Measurements from ENCODE around the gene TOM1L2. TPM values are rescaled to one million over a fixed set of nuclear protein-coding genes. Genes with fewer than 3 reads are reported as not detected.

The TOM1L2 gene
- polyA plus RNA-seq, 1 donor from 2014 or later: 40.9 TPM

- H3K36me3 ChIP-seq (ENCODE audit: insufficient read depth, low read length): no peaks in the 10 kb centered on the region
- H3K9me2 ChIP-seq (ENCODE audit: insufficient read depth, low read length): no peaks in the 10 kb centered on the region
- no peaks in the 10 kb centered on the region for H4K20me1 ChIP-seq (ENCODE audit: insufficient read depth)
- H3K9ac ChIP-seq (ENCODE audit: low read length): no peak overlapping the region
- no peak overlapping the region for H3K4me3 ChIP-seq (ENCODE audit: low read length)
- H3K27ac ChIP-seq (ENCODE audit: low read length): no peak overlapping the region
- H3F3A ChIP-seq (ENCODE audit: insufficient read depth, low read length, poor library complexity, severe bottlenecking): no peaks in the 10 kb centered on the region
- no peak overlapping the region for H3K4me2 ChIP-seq (ENCODE audit: low read length)
- H3K9me3 ChIP-seq (ENCODE audit: low read length): no peaks in the 10 kb centered on the region
- no peak overlapping the region for H2AFZ ChIP-seq (ENCODE audit: low read depth, low read length)
- H3K27me3 ChIP-seq (ENCODE audit: insufficient read depth, low read depth, low read length): no peaks in the 10 kb centered on the region
- TF ChIP-seq EZH2 (IDR thresholded peaks at IDR 0.05; ENCODE audit: borderline replicate concordance, insufficient read depth, low read length, poor library complexity, severe bottlenecking): no peak
- no peak for TF ChIP-seq POLR2AphosphoS5 (IDR thresholded peaks at IDR 0.05)
- TF ChIP-seq MXI1 (conservative IDR thresholded peaks at IDR 0.05; ENCODE audit: poor library complexity, severe bottlenecking): no peak
- TF ChIP-seq SMC3 (conservative IDR thresholded peaks at IDR 0.05; ENCODE audit: poor library complexity): no peak
- no peak for TF ChIP-seq CTCF (IDR thresholded peaks at IDR 0.05; ENCODE audit: poor library complexity, severe bottlenecking)
- TF ChIP-seq REST (IDR thresholded peaks at IDR 0.05; ENCODE audit: borderline replicate concordance): no peak
- no peak for TF ChIP-seq EP300 (conservative IDR thresholded peaks at IDR 0.05; ENCODE audit: poor library complexity, severe bottlenecking)
- TF ChIP-seq RAD21 (conservative IDR thresholded peaks at IDR 0.05): no peak
- TF ChIP-seq TAF1 (IDR thresholded peaks at IDR 0.05; ENCODE audit: low read depth): no peak
- no peaks in the 10 kb centered on the region for H3K79me2 ChIP-seq (replicated peaks; ENCODE audit: insufficient read depth, low read length)
Measured at GRCh38 chr17:17988427-17988945, 16.3 kb upstream of the TOM1L2 start.

GRCh38 chr17:17987901-17988300 is 15.7 kb upstream of the TOM1L2 start:
- H4K20me1 ChIP-seq (ENCODE audit: insufficient read depth): no peaks in the 10 kb centered on the region
- no peak overlapping the region for H3K9ac ChIP-seq (ENCODE audit: low read length)
- H3K27ac ChIP-seq (ENCODE audit: low read length): no peak overlapping the region
- H3K9me2 ChIP-seq (ENCODE audit: insufficient read depth, low read length): no peaks in the 10 kb centered on the region
- H3F3A ChIP-seq (ENCODE audit: insufficient read depth, low read length, poor library complexity, severe bottlenecking): no peaks in the 10 kb centered on the region
- no peaks in the 10 kb centered on the region for H3K36me3 ChIP-seq (ENCODE audit: insufficient read depth, low read length)
- no peaks in the 10 kb centered on the region for H3K79me2 ChIP-seq (replicated peaks; ENCODE audit: insufficient read depth, low read length)
- no peak overlapping the region for H2AFZ ChIP-seq (ENCODE audit: low read depth, low read length)
- H3K4me3 ChIP-seq (ENCODE audit: low read length): no peak overlapping the region
- no peak for TF ChIP-seq SMC3 (conservative IDR thresholded peaks at IDR 0.05; ENCODE audit: poor library complexity)
- TF ChIP-seq EP300 (conservative IDR thresholded peaks at IDR 0.05; ENCODE audit: poor library complexity, severe bottlenecking): no peak
- no peak for TF ChIP-seq REST (IDR thresholded peaks at IDR 0.05; ENCODE audit: borderline replicate concordance)
- TF ChIP-seq EZH2 (IDR thresholded peaks at IDR 0.05; ENCODE audit: borderline replicate concordance, insufficient read depth, low read length, poor library complexity, severe bottlenecking): no peak
- TF ChIP-seq MXI1 (conservative IDR thresholded peaks at IDR 0.05; ENCODE audit: poor library complexity, severe bottlenecking): no peak
- TF ChIP-seq CTCF (IDR thresholded peaks at IDR 0.05; ENCODE audit: poor library complexity, severe bottlenecking): no peak
- no peak for TF ChIP-seq POLR2AphosphoS5 (IDR thresholded peaks at IDR 0.05)
- no peak for TF ChIP-seq RAD21 (conservative IDR thresholded peaks at IDR 0.05)
- TF ChIP-seq TAF1 (IDR thresholded peaks at IDR 0.05; ENCODE audit: low read depth): no peak
- no peak overlapping the region for H3K4me2 ChIP-seq (ENCODE audit: low read length)
- no peaks in the 10 kb centered on the region for H3K9me3 ChIP-seq (ENCODE audit: low read length)
- no peaks in the 10 kb centered on the region for H3K27me3 ChIP-seq (ENCODE audit: insufficient read depth, low read depth, low read length)

Measured in neural cell (in vitro differentiated cells).